ENCODE measurements around the gene RENBP.
A peak's percentile ranks its signal among the peaks of the same experiment; 100 is the strongest.

RENBP gene

GRCh38 chrX:153913211-153913610 is 31.2 kb downstream of the RENBP start:
- no peak for DNase-seq

GRCh38 chrX:153911798-153912197 is 32.6 kb downstream of the RENBP start:
- no peak for DNase-seq

- DNase-seq: no peak
Measured at GRCh38 chrX:153910446-153910845, 34.0 kb downstream of the RENBP start.

- no peak for DNase-seq
Measured at GRCh38 chrX:153909980-153910360, 34.5 kb downstream of the RENBP start.

- DNase-seq: no peak
Measured at GRCh38 chrX:153909024-153909979, 35.1 kb downstream of the RENBP start.

- no peak for DNase-seq
Measured at GRCh38 chrX:153908219-153908860, 36.1 kb downstream of the RENBP start.

- DNase-seq: no peak
Measured at GRCh38 chrX:153907456-153907855, 37.0 kb downstream of the RENBP start.

- no peak for DNase-seq
Measured at GRCh38 chrX:153906126-153906917, 38.1 kb downstream of the RENBP start.

- DNase-seq: no peak
Measured at GRCh38 chrX:153905481-153906095, 38.9 kb downstream of the RENBP start.

GRCh38 chrX:153903991-153904957 is 40.2 kb downstream of the RENBP start, which contains the start of gene AVPR2:
Gene AVPR2, plus strand, starts transcription at chrX:153904673. Its CDS starts 473 bp downstream, at chrX:153905146.
- no peak for DNase-seq

- DNase-seq: no peak
Measured at GRCh38 chrX:153903238-153903980, 41.0 kb downstream of the RENBP start.

GRCh38 chrX:153902385-153902784 is 42.1 kb downstream of the RENBP start:
- DNase-seq: no peak

GRCh38 chrX:153901753-153902140 is 42.7 kb downstream of the RENBP start:
- DNase-seq: no peak

- peak; percentile 16 to 79 (median 43) for DNase-seq
Measured at GRCh38 chrX:153900831-153901752, 43.4 kb downstream of the RENBP start.

- DNase-seq: no peak
Measured at GRCh38 chrX:153897899-153898298, 46.5 kb downstream of the RENBP start.

- no peak for DNase-seq
Measured at GRCh38 chrX:153889123-153889522, 55.3 kb downstream of the RENBP start.

- no peak for DNase-seq
Measured at GRCh38 chrX:153888344-153888743, 56.1 kb downstream of the RENBP start.

GRCh38 chrX:153887385-153887784 is 57.1 kb downstream of the RENBP start:
- DNase-seq: no peak

GRCh38 chrX:153886915-153887314 is 57.5 kb downstream of the RENBP start:
- DNase-seq: no peak
